Measurements from ENCODE around the gene TMC5. TPM values are rescaled to one million over a fixed set of nuclear protein-coding genes. Genes with fewer than 3 reads are reported as not detected.

TMC5 gene
- polyA plus RNA-seq, 1 of the 3 experiments (the other 2 are of a cell fraction): not detected

DNA sequence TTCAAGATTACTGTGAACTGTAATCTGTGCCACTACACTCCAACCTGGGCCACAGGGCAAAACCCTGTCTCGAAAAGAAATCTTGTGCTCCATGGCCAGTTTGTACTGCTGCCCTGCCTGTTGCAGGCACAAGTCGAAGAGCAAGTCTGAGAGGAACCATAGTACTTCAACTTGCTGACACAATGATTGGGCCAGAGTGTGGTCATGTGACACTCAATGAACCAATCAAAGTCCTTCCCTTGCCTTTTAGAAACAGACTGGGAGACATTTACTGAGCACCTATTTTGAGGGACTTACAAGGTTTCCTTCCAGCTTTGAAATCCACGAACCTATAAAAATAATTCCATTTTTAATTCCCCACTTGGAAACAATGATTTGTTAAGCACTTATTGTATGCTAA lies 39.8 kb upstream of the TMC5 start (continued):
- TF ChIP-seq NRF1 (IDR thresholded peaks at IDR 0.05; ENCODE audit: low read depth, low read length) (no peak), FOXM1 (IDR thresholded peaks at IDR 0.05; ENCODE audit: low read depth) (no peak)
- TF ChIP-seq, protein P1, sequence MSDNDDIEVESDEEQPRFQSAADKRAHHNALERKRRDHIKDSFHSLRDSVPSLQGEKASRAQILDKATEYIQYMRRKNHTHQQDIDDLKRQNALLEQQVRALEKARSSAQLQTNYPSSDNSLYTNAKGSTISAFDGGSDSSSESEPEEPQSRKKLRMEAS (IDR thresholded peaks at IDR 0.05; ENCODE audit: low read depth): no peak

DNA sequence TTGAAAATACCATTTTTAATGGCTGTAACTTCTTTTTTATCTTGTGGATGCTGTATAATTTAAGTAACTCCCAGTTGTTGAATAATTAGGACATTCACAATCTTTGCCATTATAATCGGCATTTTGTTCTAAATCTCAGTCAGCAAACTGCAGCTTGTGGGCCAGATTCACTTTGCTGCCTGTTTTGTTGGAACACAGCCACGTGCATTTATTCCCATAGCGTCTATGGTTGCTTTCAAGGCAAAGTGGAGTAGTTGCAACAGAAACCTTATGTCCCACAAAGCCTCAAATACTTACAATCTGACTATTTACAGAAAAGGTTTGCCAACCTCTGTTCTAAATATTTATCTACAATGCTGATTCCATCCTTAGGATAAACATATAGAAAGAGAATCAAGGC lies 39.2 kb upstream of the TMC5 start:
- H3K4me1 ChIP-seq (ENCODE audit: control insufficient read depth in 1 of 2, insufficient read depth in 2 of 2, low read depth in 1 of 2, low read length in 1 of 2): peaks cover 0 to 11% of the 10 kb centered on the region in 2 experiments; a peak in 1 of 4 replicates
- no peaks in the 10 kb centered on the region for H3K79me2 ChIP-seq (ENCODE audit: insufficient read depth)
- DNase-seq: no peak
- ChIA-PET CTCF (interaction anchor here (1.7 to 1.8 kb wide), 2 partner anchors 11 to 293 kb away, joined by 7 to 10 read pairs; no protein-coding TSS in a partner anchor), POLR2A (no interaction called here)
- H3K4me2 ChIP-seq: no peak overlapping the region
- WGBS (ENCODE audit: low lambda C conversion rate): 31% methylated on average over 3 of the region's 3 CpGs
- H3K27me3 ChIP-seq (ENCODE audit: insufficient read depth): no peaks in the 10 kb centered on the region
- no peaks in the 10 kb centered on the region for H3K9me2 ChIP-seq
- peaks cover 3% of the 10 kb centered on the region for H3F3A ChIP-seq (replicated peaks; ENCODE audit: insufficient read depth)
- H4K20me1 ChIP-seq (ENCODE audit: insufficient read depth): no peaks in the 10 kb centered on the region
- no peak for TF ChIP-seq EP300 (IDR thresholded peaks at IDR 0.05; ENCODE audit: borderline replicate concordance in 1 of 2, low read depth in 1 of 2, low read length in 1 of 2)
- TF ChIP-seq RCOR1 (IDR thresholded peaks at IDR 0.05; ENCODE audit: low read length): no peak
- TF ChIP-seq FOXM1 (IDR thresholded peaks at IDR 0.05; ENCODE audit: low read depth): no peak
- TF ChIP-seq FOXJ3 (CRISPR knock-in tag; IDR thresholded peaks at IDR 0.05): no peak
- TF ChIP-seq, protein P2, sequence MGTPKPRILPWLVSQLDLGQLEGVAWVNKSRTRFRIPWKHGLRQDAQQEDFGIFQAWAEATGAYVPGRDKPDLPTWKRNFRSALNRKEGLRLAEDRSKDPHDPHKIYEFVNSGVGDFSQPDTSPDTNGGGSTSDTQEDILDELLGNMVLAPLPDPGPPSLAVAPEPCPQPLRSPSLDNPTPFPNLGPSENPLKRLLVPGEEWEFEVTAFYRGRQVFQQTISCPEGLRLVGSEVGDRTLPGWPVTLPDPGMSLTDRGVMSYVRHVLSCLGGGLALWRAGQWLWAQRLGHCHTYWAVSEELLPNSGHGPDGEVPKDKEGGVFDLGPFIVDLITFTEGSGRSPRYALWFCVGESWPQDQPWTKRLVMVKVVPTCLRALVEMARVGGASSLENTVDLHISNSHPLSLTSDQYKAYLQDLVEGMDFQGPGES (IDR thresholded peaks at IDR 0.05; ENCODE audit: low read depth, low read length): no peak
- TF ChIP-seq CHD2 (IDR thresholded peaks at IDR 0.05; ENCODE audit: low read length, partially characterized antibody): no peak
- TF ChIP-seq RAD21 (IDR thresholded peaks at IDR 0.05; ENCODE audit: low read length): no peak
- no peak overlapping the region for H2AFZ ChIP-seq (ENCODE audit: low read depth)
- no peak overlapping the region for H3K4me3 ChIP-seq (ENCODE audit: low read depth in 2 of 2, low read length in 1 of 2)
- H3K36me3 ChIP-seq (replicated peaks in 1 of 2; ENCODE audit: control insufficient read depth in 1 of 2, insufficient read depth in 2 of 2, low read length in 1 of 2): no peaks in the 10 kb centered on the region
- no peaks in the 10 kb centered on the region for H3K9me3 ChIP-seq
- no peak overlapping the region for H3K27ac ChIP-seq (ENCODE audit: low read depth in 2 of 2, low read length in 1 of 2)
- H3K9ac ChIP-seq: no peak overlapping the region

DNA sequence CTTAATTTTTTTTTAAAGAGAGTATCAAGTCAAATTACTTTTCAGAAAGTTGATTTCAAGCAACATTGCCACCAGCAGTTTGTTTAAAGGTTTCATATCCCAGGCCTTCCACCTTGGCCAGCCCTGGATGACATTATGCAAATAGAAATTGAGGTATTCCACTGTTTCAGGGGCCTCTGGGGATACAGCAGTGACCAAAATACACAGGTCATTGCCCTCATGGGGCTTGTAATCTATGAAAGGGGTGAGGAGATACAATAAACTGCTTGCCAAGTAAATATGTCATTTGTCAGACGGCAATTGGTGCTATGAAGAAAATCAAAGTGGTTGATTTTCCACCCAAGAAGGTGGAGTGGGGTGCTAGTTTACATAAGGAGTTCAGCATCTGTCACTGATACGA lies 37.8 kb upstream of the TMC5 start:
- H3K27ac ChIP-seq (ENCODE audit: low read depth in 2 of 2, low read length in 1 of 2): no peak overlapping the region
- no peak overlapping the region for H2AFZ ChIP-seq (ENCODE audit: low read depth)
- ChIA-PET POLR2A (no interaction called here), CTCF (interaction anchor here (4.0 to 4.7 kb wide), 2 partner anchors 122 to 294 kb away, joined by 17 to 34 read pairs; no protein-coding TSS in a partner anchor)
- no peak overlapping the region for H3K9ac ChIP-seq
- H3K9me2 ChIP-seq: no peaks in the 10 kb centered on the region
- H3K4me2 ChIP-seq: no peak overlapping the region
- H3K4me1 ChIP-seq (ENCODE audit: control insufficient read depth in 1 of 2, insufficient read depth in 2 of 2, low read depth in 1 of 2, low read length in 1 of 2): peaks cover 0 to 11% of the 10 kb centered on the region in 2 experiments; a peak in 1 of 4 replicates
- H3K27me3 ChIP-seq (ENCODE audit: insufficient read depth): no peaks in the 10 kb centered on the region
- H3K4me3 ChIP-seq (ENCODE audit: low read depth in 2 of 2, low read length in 1 of 2): no peak overlapping the region
- DNase-seq: no peak
- H4K20me1 ChIP-seq (ENCODE audit: insufficient read depth): no peaks in the 10 kb centered on the region
- no peaks in the 10 kb centered on the region for H3K79me2 ChIP-seq (ENCODE audit: insufficient read depth)
- 33% methylated on average over 2 of the region's 2 CpGs for WGBS (ENCODE audit: low lambda C conversion rate)
- no peaks in the 10 kb centered on the region for H3K36me3 ChIP-seq (replicated peaks in 1 of 2; ENCODE audit: control insufficient read depth in 1 of 2, insufficient read depth in 2 of 2, low read length in 1 of 2)
- H3F3A ChIP-seq (replicated peaks; ENCODE audit: insufficient read depth): peaks cover 3% of the 10 kb centered on the region
- no peaks in the 10 kb centered on the region for H3K9me3 ChIP-seq
- TF ChIP-seq, protein P3, sequence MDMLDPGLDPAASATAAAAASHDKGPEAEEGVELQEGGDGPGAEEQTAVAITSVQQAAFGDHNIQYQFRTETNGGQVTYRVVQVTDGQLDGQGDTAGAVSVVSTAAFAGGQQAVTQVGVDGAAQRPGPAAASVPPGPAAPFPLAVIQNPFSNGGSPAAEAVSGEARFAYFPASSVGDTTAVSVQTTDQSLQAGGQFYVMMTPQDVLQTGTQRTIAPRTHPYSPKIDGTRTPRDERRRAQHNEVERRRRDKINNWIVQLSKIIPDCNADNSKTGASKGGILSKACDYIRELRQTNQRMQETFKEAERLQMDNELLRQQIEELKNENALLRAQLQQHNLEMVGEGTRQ (IDR thresholded peaks at IDR 0.05; ENCODE audit: borderline replicate concordance, low read depth, low read length): no peak
- TF ChIP-seq CHD2 (IDR thresholded peaks at IDR 0.05; ENCODE audit: low read length, partially characterized antibody): no peak
- TF ChIP-seq RFX5 (IDR thresholded peaks at IDR 0.05; ENCODE audit: low read length): no peak
- TF ChIP-seq JUND (IDR thresholded peaks at IDR 0.05): no peak
- TF ChIP-seq GABPA (IDR thresholded peaks at IDR 0.05; ENCODE audit: low read depth): no peak
- TF ChIP-seq RAD21 (IDR thresholded peaks at IDR 0.05; ENCODE audit: low read length): no peak
- no peak for TF ChIP-seq GATA2 (CRISPR knock-in tag; IDR thresholded peaks at IDR 0.05)
- TF ChIP-seq RXRA (IDR thresholded peaks at IDR 0.05; ENCODE audit: borderline replicate concordance, low read depth): no peak
- no peak for TF ChIP-seq FOSL2 (IDR thresholded peaks at IDR 0.05; ENCODE audit: borderline replicate concordance, low read depth)
- no peak for TF ChIP-seq FOXM1 (IDR thresholded peaks at IDR 0.05; ENCODE audit: low read depth)
- TF ChIP-seq, protein P4, sequence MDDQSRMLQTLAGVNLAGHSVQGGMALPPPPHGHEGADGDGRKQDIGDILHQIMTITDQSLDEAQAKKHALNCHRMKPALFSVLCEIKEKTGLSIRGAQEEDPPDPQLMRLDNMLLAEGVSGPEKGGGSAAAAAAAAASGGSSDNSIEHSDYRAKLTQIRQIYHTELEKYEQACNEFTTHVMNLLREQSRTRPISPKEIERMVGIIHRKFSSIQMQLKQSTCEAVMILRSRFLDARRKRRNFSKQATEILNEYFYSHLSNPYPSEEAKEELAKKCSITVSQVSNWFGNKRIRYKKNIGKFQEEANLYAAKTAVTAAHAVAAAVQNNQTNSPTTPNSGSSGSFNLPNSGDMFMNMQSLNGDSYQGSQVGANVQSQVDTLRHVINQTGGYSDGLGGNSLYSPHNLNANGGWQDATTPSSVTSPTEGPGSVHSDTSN (IDR thresholded peaks at IDR 0.05): no peak
- no peak for TF ChIP-seq MEF2A (IDR thresholded peaks at IDR 0.05; ENCODE audit: borderline replicate concordance, low read depth)
- no peak for TF ChIP-seq RCOR1 (IDR thresholded peaks at IDR 0.05; ENCODE audit: low read length)
- no peak for TF ChIP-seq POLR2AphosphoS5 (IDR thresholded peaks at IDR 0.05; ENCODE audit: low read depth, low read length)
- TF ChIP-seq TCF12 (IDR thresholded peaks at IDR 0.05): no peak
- no peak for TF ChIP-seq NFIC (IDR thresholded peaks at IDR 0.05; ENCODE audit: borderline replicate concordance)
- TF ChIP-seq MXI1 (IDR thresholded peaks at IDR 0.05; ENCODE audit: low read depth, low read length): no peak
- no peak for TF ChIP-seq TEAD4 (IDR thresholded peaks at IDR 0.05; ENCODE audit: borderline replicate concordance, insufficient read depth)

All from SK-N-SH (cell line).